Thyroid gland (tissue), 4 donors: ENCODE results near the gene JMY.

Source experiments
- POLR2A ChIP-seq, 2 donors: fragments of 450-650 bp; IDR thresholded peaks; one replicate each; pipeline ENCODE4 v1.6.1; 2017; ENCODE audit warnings: antibody characterized with exemption in 2 of 2, mild to moderate bottlenecking in 2 of 2, moderate library complexity in 1 of 2
- TF ChIP-seq, protein P1 (sequence below), 6 experiments: fragments of 200-600 bp in 3 of 6; fragments of 450-650 bp in 3 of 6; sonication (generic) in 3 of 6; IDR thresholded peaks; one replicate each; pipeline ENCODE4 v1.5.1; 2016 to 2019; ENCODE audit warnings: antibody characterized with exemption in 6 of 6, mild to moderate bottlenecking in 2 of 6, inconsistent platforms in 1 of 6, moderate library complexity in 1 of 6

DNA sequence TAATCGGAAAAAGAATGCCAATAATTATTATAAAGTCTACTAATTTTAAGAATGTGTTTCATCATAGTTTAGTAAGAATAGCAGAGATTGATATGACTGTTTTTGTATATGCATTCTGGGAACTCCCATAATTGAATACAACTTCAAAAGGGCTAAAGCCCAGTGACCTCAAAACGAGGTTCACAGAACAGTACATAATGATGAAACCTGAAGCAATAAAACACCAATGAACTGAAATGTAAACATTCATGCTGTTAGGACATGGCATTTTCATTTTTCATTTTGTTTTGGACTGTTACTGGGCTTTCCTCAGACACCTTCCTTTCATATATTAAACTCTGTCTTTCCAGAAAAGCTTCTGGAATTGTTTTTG lies 684 bp upstream of the JMY start:
- TF ChIP-seq, protein P1, sequence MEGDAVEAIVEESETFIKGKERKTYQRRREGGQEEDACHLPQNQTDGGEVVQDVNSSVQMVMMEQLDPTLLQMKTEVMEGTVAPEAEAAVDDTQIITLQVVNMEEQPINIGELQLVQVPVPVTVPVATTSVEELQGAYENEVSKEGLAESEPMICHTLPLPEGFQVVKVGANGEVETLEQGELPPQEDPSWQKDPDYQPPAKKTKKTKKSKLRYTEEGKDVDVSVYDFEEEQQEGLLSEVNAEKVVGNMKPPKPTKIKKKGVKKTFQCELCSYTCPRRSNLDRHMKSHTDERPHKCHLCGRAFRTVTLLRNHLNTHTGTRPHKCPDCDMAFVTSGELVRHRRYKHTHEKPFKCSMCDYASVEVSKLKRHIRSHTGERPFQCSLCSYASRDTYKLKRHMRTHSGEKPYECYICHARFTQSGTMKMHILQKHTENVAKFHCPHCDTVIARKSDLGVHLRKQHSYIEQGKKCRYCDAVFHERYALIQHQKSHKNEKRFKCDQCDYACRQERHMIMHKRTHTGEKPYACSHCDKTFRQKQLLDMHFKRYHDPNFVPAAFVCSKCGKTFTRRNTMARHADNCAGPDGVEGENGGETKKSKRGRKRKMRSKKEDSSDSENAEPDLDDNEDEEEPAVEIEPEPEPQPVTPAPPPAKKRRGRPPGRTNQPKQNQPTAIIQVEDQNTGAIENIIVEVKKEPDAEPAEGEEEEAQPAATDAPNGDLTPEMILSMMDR (IDR thresholded peaks at IDR 0.05): no peak
- no peak for TF ChIP-seq POLR2A (IDR thresholded peaks at IDR 0.05)
